ENCODE results near the gene MPV17L2.

MPV17L2 gene

DNA sequence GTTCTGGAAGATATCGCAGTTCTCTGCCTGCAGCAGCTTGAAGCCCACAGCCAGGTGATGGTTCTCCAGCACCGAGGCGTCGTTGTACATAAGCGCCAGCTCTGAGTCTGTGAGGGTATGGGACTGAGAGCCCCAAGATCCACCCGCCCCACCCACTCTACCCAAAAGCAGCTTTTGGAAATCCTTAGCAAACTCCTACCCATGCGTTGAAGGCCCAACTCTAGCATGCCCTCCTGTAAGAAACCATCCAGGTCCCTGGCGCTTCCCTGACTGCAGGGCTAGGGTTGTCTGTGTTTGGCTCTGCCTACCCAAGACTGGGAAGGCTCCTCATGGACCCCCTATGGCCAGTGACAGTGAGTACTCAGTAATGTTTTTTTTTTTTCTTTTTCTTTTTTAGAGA, 23.8 kb downstream of the MPV17L2 start:
- no peak overlapping the region for H3K23ac ChIP-seq (ENCODE audit: low read length in 2 of 2)
- no peak overlapping the region for H2BK12ac ChIP-seq (ENCODE audit: low read length in 2 of 2)
- DNase-seq: no peak
- H3K4me1 ChIP-seq (ENCODE audit: control insufficient read depth, insufficient read depth, low read depth, low read length): peaks cover 5% of the 10 kb centered on the region
- no peak overlapping the region for H3K4me2 ChIP-seq (ENCODE audit: low read length, poor library complexity, severe bottlenecking)
- H3K27me3 ChIP-seq (ENCODE audit: control insufficient read depth in 1 of 2, insufficient read depth in 1 of 2, low read length in 2 of 2): peaks cover 3 to 26% of the 10 kb centered on the region in 2 experiments
- no peaks in the 10 kb centered on the region for H3K9me3 ChIP-seq (ENCODE audit: control insufficient read depth, low read length)
- no peak overlapping the region for H4K91ac ChIP-seq (ENCODE audit: low read length)
- WGBS: 75% methylated on average over 8 of the region's 8 CpGs
- H3K9ac ChIP-seq (ENCODE audit: low read length): no peak overlapping the region
- H2BK15ac ChIP-seq (ENCODE audit: low read depth, poor library complexity, severe bottlenecking): no peak overlapping the region
- no peaks in the 10 kb centered on the region for H3K79me1 ChIP-seq (replicated peaks; ENCODE audit: low read length, poor library complexity, severe bottlenecking)
- H4K8ac ChIP-seq (ENCODE audit: low read length): no peak overlapping the region
- H3K27ac ChIP-seq (ENCODE audit: low read length, poor library complexity, severe bottlenecking): no peak overlapping the region
- no peak overlapping the region for H3K14ac ChIP-seq (ENCODE audit: low read length in 2 of 2)
- no peak overlapping the region for H3K4ac ChIP-seq (ENCODE audit: low read depth in 1 of 2, low read length in 2 of 2)
- H2AK5ac ChIP-seq (ENCODE audit: low read length, severe bottlenecking): no peak overlapping the region
- no peak overlapping the region for H3K18ac ChIP-seq (ENCODE audit: low read depth in 1 of 2, low read length in 2 of 2)
- no peak overlapping the region for H2AFZ ChIP-seq (ENCODE audit: low read depth, low read length)
- H3K36me3 ChIP-seq (ENCODE audit: control insufficient read depth in 1 of 2, insufficient read depth in 2 of 2, low read depth in 1 of 2, low read length in 2 of 2): no peaks in the 10 kb centered on the region
- H3K4me3 ChIP-seq (ENCODE audit: insufficient read depth in 1 of 2, low read depth in 1 of 2, low read length in 2 of 2): no peak overlapping the region
- H2BK120ac ChIP-seq (ENCODE audit: low read depth, low read length): no peak overlapping the region
- H2BK5ac ChIP-seq (ENCODE audit: low read depth, low read length, poor library complexity, severe bottlenecking): no peak overlapping the region

DNA sequence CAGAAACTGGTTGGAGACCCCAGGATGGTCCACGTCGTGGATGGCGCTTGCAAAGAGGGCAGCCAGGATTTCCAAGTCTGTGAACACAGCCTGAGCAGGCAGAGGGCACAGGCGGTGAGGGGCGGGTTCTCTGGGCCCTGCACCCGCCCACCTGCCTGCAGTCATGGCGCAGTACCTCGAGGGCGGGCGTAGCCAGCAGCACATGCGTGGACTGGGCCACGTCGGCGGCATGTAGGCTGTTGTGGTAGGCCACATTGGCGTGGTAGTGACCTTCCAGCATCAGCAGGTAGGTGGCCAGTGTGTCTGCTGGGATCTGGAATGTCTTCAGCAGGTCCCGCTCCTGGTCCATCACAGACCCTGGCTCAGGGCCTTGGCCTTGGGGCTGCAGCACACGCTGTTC, 25.1 kb downstream of the MPV17L2 start:
- Histone ChIP-seq H2AK5ac (ENCODE audit: low read length, severe bottlenecking) (no peak overlapping the region), H3K9me3 (ENCODE audit: control insufficient read depth, low read length) (no peaks in the 10 kb centered on the region), H3K27me3 (ENCODE audit: control insufficient read depth in 1 of 2, insufficient read depth in 1 of 2, low read length in 2 of 2) (peaks cover 6 to 26% of the 10 kb centered on the region in 2 experiments), H3K4me1 (ENCODE audit: control insufficient read depth, insufficient read depth, low read depth, low read length) (peaks cover 5% of the 10 kb centered on the region), H2BK15ac (ENCODE audit: low read depth, poor library complexity, severe bottlenecking) (no peak overlapping the region), H3K27ac (ENCODE audit: low read length, poor library complexity, severe bottlenecking) (no peak overlapping the region), H3K4me3 (ENCODE audit: insufficient read depth in 1 of 2, low read depth in 1 of 2, low read length in 2 of 2) (no peak overlapping the region), H3K4ac (ENCODE audit: low read depth in 1 of 2, low read length in 2 of 2) (no peak overlapping the region), H3K14ac (ENCODE audit: low read length in 2 of 2) (no peak overlapping the region), H2AFZ (ENCODE audit: low read depth, low read length) (no peak overlapping the region), H3K9ac (ENCODE audit: low read length) (no peak overlapping the region), H3K36me3 (ENCODE audit: control insufficient read depth in 1 of 2, insufficient read depth in 2 of 2, low read depth in 1 of 2, low read length in 2 of 2) (no peaks in the 10 kb centered on the region), H4K91ac (ENCODE audit: low read length) (no peak overlapping the region), H4K8ac (ENCODE audit: low read length) (no peak overlapping the region), H2BK5ac (ENCODE audit: low read depth, low read length, poor library complexity, severe bottlenecking) (no peak overlapping the region), H3K4me2 (ENCODE audit: low read length, poor library complexity, severe bottlenecking) (no peak overlapping the region), H3K23ac (ENCODE audit: low read length in 2 of 2) (peak overlapping the region in 1 of 2 experiments; percentile 41), H3K18ac (ENCODE audit: low read depth in 1 of 2, low read length in 2 of 2) (no peak overlapping the region), H3K79me1 (replicated peaks; ENCODE audit: low read length, poor library complexity, severe bottlenecking) (no peaks in the 10 kb centered on the region), H2BK120ac (ENCODE audit: low read depth, low read length) (no peak overlapping the region), H2BK12ac (ENCODE audit: low read length in 2 of 2) (no peak overlapping the region)
- no peak for DNase-seq
- WGBS: 82% methylated on average over 17 of the region's 17 CpGs

DNA sequence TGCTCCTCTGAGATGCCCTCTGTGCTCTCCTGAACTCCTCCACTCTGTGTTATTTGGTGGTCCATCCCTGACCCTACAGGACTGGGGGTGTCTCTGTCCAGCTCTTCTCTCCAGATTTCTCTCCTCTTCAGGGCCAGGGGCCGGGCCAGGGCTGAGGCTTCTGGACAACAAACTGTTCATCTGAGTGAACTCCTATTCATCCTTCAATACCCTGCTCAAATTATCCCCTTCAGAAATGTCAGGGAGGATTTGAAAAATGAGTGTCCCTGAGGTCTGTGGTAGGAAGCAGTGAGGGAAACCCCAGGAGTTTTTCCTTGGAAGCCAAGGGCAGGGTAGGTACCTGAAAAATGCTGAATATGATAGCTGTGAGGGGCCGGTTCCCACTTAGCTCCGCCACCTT, 25.6 kb downstream of the MPV17L2 start:
- H3K36me3 ChIP-seq (ENCODE audit: control insufficient read depth in 1 of 2, insufficient read depth in 2 of 2, low read depth in 1 of 2, low read length in 2 of 2): no peaks in the 10 kb centered on the region
- no peak overlapping the region for H3K4me3 ChIP-seq (ENCODE audit: insufficient read depth in 1 of 2, low read depth in 1 of 2, low read length in 2 of 2)
- H3K27ac ChIP-seq (ENCODE audit: low read length, poor library complexity, severe bottlenecking): no peak overlapping the region
- no peak overlapping the region for H2BK15ac ChIP-seq (ENCODE audit: low read depth, poor library complexity, severe bottlenecking)
- no peak overlapping the region for H2BK120ac ChIP-seq (ENCODE audit: low read depth, low read length)
- no peak overlapping the region for H4K8ac ChIP-seq (ENCODE audit: low read length)
- peak overlapping the region in 1 of 2 experiments; percentile 41 for H3K23ac ChIP-seq (ENCODE audit: low read length in 2 of 2)
- H2BK12ac ChIP-seq (ENCODE audit: low read length in 2 of 2): no peak overlapping the region
- H2AK5ac ChIP-seq (ENCODE audit: low read length, severe bottlenecking): no peak overlapping the region
- H3K9me3 ChIP-seq (ENCODE audit: control insufficient read depth, low read length): no peaks in the 10 kb centered on the region
- peaks cover 6 to 26% of the 10 kb centered on the region in 2 experiments for H3K27me3 ChIP-seq (ENCODE audit: control insufficient read depth in 1 of 2, insufficient read depth in 1 of 2, low read length in 2 of 2)
- DNase-seq: no peak
- H4K91ac ChIP-seq (ENCODE audit: low read length): no peak overlapping the region
- H3K4ac ChIP-seq (ENCODE audit: low read depth in 1 of 2, low read length in 2 of 2): no peak overlapping the region
- no peak overlapping the region for H2AFZ ChIP-seq (ENCODE audit: low read depth, low read length)
- no peak overlapping the region for H3K18ac ChIP-seq (ENCODE audit: low read depth in 1 of 2, low read length in 2 of 2)
- H2BK5ac ChIP-seq (ENCODE audit: low read depth, low read length, poor library complexity, severe bottlenecking): no peak overlapping the region
- no peak overlapping the region for H3K9ac ChIP-seq (ENCODE audit: low read length)
- peaks cover 5% of the 10 kb centered on the region for H3K4me1 ChIP-seq (ENCODE audit: control insufficient read depth, insufficient read depth, low read depth, low read length)
- WGBS: 95% methylated on average over 2 of the region's 3 CpGs
- H3K14ac ChIP-seq (ENCODE audit: low read length in 2 of 2): no peak overlapping the region
- no peak overlapping the region for H3K4me2 ChIP-seq (ENCODE audit: low read length, poor library complexity, severe bottlenecking)
- H3K79me1 ChIP-seq (replicated peaks; ENCODE audit: low read length, poor library complexity, severe bottlenecking): no peaks in the 10 kb centered on the region

DNA sequence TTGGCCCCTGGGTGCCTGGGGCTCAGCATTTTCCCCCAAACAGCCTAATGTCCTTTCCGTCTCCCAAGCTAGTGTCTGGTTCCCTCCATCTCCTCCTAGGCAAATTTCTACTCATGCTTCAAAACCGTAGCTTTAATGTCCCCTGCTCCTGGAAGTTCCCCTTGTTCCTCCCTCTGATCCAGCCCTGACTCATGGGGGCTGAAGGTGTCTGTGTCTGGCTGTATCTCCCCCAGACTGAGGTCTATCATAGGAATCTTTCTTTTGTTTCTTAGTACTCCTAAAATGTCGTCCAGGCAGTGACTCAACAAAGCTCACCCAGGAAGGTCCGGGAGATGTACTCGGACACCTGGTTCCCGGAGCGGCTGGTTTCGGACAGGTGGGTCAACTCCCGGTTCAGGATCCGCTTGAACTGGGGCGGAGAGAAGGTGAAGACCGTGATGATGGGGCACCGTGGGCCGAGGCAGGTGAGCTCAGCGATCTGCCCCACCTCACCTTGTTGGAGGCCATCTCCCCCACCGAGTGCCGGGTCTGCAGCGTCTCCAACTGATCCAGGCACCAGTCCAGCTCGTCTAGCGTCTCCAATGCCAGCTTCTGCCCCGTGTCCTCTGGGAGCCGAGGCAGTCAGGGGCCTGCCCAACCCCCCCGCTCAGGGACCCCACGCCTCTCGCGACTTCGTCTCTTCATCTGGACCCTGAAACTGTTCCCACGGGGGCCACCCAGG, 27.1 kb downstream of the MPV17L2 start:
- H3K9me3 ChIP-seq (ENCODE audit: control insufficient read depth, low read length): no peaks in the 10 kb centered on the region
- H3K18ac ChIP-seq (ENCODE audit: low read depth in 1 of 2, low read length in 2 of 2): no peak overlapping the region
- H2BK12ac ChIP-seq (ENCODE audit: low read length in 2 of 2): no peak overlapping the region
- peaks cover 10 to 31% of the 10 kb centered on the region in 2 experiments for H3K27me3 ChIP-seq (ENCODE audit: control insufficient read depth in 1 of 2, insufficient read depth in 1 of 2, low read length in 2 of 2)
- DNase-seq: no peak
- H4K91ac ChIP-seq (ENCODE audit: low read length): no peak overlapping the region
- no peak overlapping the region for H3K9ac ChIP-seq (ENCODE audit: low read length)
- H2BK5ac ChIP-seq (ENCODE audit: low read depth, low read length, poor library complexity, severe bottlenecking): no peak overlapping the region
- H3K4ac ChIP-seq (ENCODE audit: low read depth in 1 of 2, low read length in 2 of 2): no peak overlapping the region
- H3K23ac ChIP-seq (ENCODE audit: low read length in 2 of 2): no peak overlapping the region
- H3K4me2 ChIP-seq (ENCODE audit: low read length, poor library complexity, severe bottlenecking): no peak overlapping the region
- no peak overlapping the region for H3K4me3 ChIP-seq (ENCODE audit: insufficient read depth in 1 of 2, low read depth in 1 of 2, low read length in 2 of 2)
- H3K79me1 ChIP-seq (replicated peaks; ENCODE audit: low read length, poor library complexity, severe bottlenecking): no peaks in the 10 kb centered on the region
- peaks cover 14% of the 10 kb centered on the region for H3K4me1 ChIP-seq (ENCODE audit: control insufficient read depth, insufficient read depth, low read depth, low read length)
- no peak overlapping the region for H2BK120ac ChIP-seq (ENCODE audit: low read depth, low read length)
- H2AK5ac ChIP-seq (ENCODE audit: low read length, severe bottlenecking): no peak overlapping the region
- no peak overlapping the region for H2AFZ ChIP-seq (ENCODE audit: low read depth, low read length)
- H3K27ac ChIP-seq (ENCODE audit: low read length, poor library complexity, severe bottlenecking): no peak overlapping the region
- no peak overlapping the region for H3K14ac ChIP-seq (ENCODE audit: low read length in 2 of 2)
- 86% methylated on average over 28 of the region's 28 CpGs for WGBS
- no peaks in the 10 kb centered on the region for H3K36me3 ChIP-seq (ENCODE audit: control insufficient read depth in 1 of 2, insufficient read depth in 2 of 2, low read depth in 1 of 2, low read length in 2 of 2)
- H2BK15ac ChIP-seq (ENCODE audit: low read depth, poor library complexity, severe bottlenecking): no peak overlapping the region
- H4K8ac ChIP-seq (ENCODE audit: low read length): no peak overlapping the region

All from mesenchymal stem cell (in vitro differentiated cells and primary cell).